GM12878 (cell line): ENCODE data around the gene HTR1D. TPM values are rescaled to one million over a fixed set of nuclear protein-coding genes. Genes with fewer than 3 reads are reported as not detected.

Experiments used
- ETV6 ChIP-seq, 2 experiments: fragments of 450-650 bp in 1 of 2; IDR thresholded peaks in 1 of 2; conservative IDR thresholded peaks in 1 of 2; 2 replicates each; pipeline ENCODE4 v1.6.1; 2014; ENCODE audit warnings: antibody characterized with exemption in 1 of 2, borderline replicate concordance in 1 of 2, low read depth in 1 of 2, mild to moderate bottlenecking in 1 of 2, moderate library complexity in 1 of 2
- SRF ChIP-seq, 2 experiments: IDR thresholded peaks; 2 replicates each; pipeline ENCODE4 v1.6.1; 2011; ENCODE audit warnings: low read depth in 2 of 2, low read length in 2 of 2, mild to moderate bottlenecking in 1 of 2, moderate library complexity in 1 of 2
- ZBTB40 ChIP-seq: fragments of 450-650 bp; IDR thresholded peaks from 2 replicates; pipeline ENCODE4 v1.6.1; 2016; ENCODE audit warnings: mild to moderate bottlenecking, moderate library complexity, borderline replicate concordance
- polyA plus RNA-seq, 11 experiments: library from polyadenylated mRNA; depleted of rRNA in 4 of 11; unstranded in 6 of 11; stranded (reverse) in 5 of 11; fragments of >200 nt; fragmentation: Nextera tagmentation in 4 of 11; fragmentation: Illumina TruSeq in 1 of 11; extraction: Ambion mirVana in 4 of 11; extraction: Trizol in 1 of 11; gene quantifications; 1 replicate in 1 of 11; 2 replicates in 10 of 11; pipeline versions ENCODE4 v1.2.1 to v1.2.3, GENCODE V29; 2011 to 2016; ENCODE audit warnings: inconsistent platforms in 2 of 11, missing spikeins in 2 of 11, low read depth in 1 of 11
- total RNA-seq, 4 experiments: library from RNA; depleted of rRNA in 3 of 4; stranded (reverse); fragments of >200 nt in 3 of 4; fragmentation: Illumina TruSeq in 1 of 4; extraction: Trizol in 1 of 4; gene quantifications; 2 replicates each; pipeline versions ENCODE4 v1.2.1 to v1.2.3, GENCODE V29; 2013 to 2021
- TF ChIP-seq, protein P1 (sequence below): fragments of 450-650 bp; IDR thresholded peaks from 2 replicates; pipeline ENCODE4 v1.6.1; 2016; ENCODE audit warnings: mild to moderate bottlenecking
- TF ChIP-seq, protein P2 (sequence below): IDR thresholded peaks from 2 replicates; pipeline ENCODE4 v1.6.1; 2011; ENCODE audit warnings: borderline replicate concordance, low read depth, mild to moderate bottlenecking, moderate library complexity, mixed read lengths, low read length; ENCODE audit not compliant: insufficient read depth; ENCODE audit errors: extremely low read length

The HTR1D gene
- total and polyA plus RNA-seq, 10 of the 15 experiments (the other 5 are each of a cell fraction or from before 2014, with no cell fraction given), result 0.07 TPM; not detected in 9

GRCh38 chr1:23150125-23150524 is 67.2 kb downstream of the HTR1D start (continued):
- TF ChIP-seq ZBTB40, result no peak
- TF ChIP-seq, protein P1, sequence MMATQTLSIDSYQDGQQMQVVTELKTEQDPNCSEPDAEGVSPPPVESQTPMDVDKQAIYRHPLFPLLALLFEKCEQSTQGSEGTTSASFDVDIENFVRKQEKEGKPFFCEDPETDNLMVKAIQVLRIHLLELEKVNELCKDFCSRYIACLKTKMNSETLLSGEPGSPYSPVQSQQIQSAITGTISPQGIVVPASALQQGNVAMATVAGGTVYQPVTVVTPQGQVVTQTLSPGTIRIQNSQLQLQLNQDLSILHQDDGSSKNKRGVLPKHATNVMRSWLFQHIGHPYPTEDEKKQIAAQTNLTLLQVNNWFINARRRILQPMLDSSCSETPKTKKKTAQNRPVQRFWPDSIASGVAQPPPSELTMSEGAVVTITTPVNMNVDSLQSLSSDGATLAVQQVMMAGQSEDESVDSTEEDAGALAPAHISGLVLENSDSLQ, result no peak
- TF ChIP-seq, protein P2, sequence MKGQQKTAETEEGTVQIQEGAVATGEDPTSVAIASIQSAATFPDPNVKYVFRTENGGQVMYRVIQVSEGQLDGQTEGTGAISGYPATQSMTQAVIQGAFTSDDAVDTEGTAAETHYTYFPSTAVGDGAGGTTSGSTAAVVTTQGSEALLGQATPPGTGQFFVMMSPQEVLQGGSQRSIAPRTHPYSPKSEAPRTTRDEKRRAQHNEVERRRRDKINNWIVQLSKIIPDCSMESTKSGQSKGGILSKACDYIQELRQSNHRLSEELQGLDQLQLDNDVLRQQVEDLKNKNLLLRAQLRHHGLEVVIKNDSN, result no peak
- no peak for TF ChIP-seq SRF (IDR thresholded peaks at IDR 0.05; ENCODE audit: low read depth in 2 of 2, low read length in 2 of 2)
- TF ChIP-seq ETV6 (conservative IDR thresholded peaks at IDR 0.05 in 1 of 2, IDR thresholded peaks at IDR 0.05 in 1 of 2; ENCODE audit: borderline replicate concordance in 1 of 2, low read depth in 1 of 2), result no peak
